RWPE1 (cell line): ENCODE data around the gene MISP3.

Source experiments
- CTCF ChIA-PET: fragments of 350-600 bp; sonication (Branson Sonifier 250); formaldehyde crosslinking; extraction: SDS; loops from one replicate; lab custom pipeline; 2021; lab: Yijun Ruan, JAX
- POLR2A ChIA-PET: fragments of 400-600 bp; formaldehyde crosslinking; extraction: SDS; loops from one replicate; lab custom pipeline; 2020; ENCODE audit warnings: antibody characterized with exemption; ENCODE audit not compliant: low non-redundant PET; lab: Yijun Ruan, JAX
- DNase-seq: peaks from one replicate; pipeline ENCODE4 v3.0.0; 2012; ENCODE audit warnings: low spot score
- H3K27ac ChIP-seq: fragments of 450-650 bp; 2 replicates; pipeline ENCODE4 v1.5.1; 2017
- TF ChIP-seq, protein P1 (sequence below): fragments of 450-650 bp; conservative IDR thresholded peaks from 2 replicates; pipeline ENCODE4 v1.5.1; 2017; ENCODE audit warnings: low read depth, mild to moderate bottlenecking

Gene MISP3

GRCh38 chr19:14080887-14081796 is 8.6 kb downstream of the MISP3 start:
- peak; percentile 98 for DNase-seq
- TF ChIP-seq, protein P1, sequence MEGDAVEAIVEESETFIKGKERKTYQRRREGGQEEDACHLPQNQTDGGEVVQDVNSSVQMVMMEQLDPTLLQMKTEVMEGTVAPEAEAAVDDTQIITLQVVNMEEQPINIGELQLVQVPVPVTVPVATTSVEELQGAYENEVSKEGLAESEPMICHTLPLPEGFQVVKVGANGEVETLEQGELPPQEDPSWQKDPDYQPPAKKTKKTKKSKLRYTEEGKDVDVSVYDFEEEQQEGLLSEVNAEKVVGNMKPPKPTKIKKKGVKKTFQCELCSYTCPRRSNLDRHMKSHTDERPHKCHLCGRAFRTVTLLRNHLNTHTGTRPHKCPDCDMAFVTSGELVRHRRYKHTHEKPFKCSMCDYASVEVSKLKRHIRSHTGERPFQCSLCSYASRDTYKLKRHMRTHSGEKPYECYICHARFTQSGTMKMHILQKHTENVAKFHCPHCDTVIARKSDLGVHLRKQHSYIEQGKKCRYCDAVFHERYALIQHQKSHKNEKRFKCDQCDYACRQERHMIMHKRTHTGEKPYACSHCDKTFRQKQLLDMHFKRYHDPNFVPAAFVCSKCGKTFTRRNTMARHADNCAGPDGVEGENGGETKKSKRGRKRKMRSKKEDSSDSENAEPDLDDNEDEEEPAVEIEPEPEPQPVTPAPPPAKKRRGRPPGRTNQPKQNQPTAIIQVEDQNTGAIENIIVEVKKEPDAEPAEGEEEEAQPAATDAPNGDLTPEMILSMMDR = no peak
- H3K27ac ChIP-seq = peak overlapping the region; percentile 85
- CTCF ChIA-PET = interaction anchor here (0.6 to 2.5 kb wide), 5 partner anchors 8 to 55 kb away, joined by 3 to 10 read pairs (median 3); partner anchors contain the start of genes ASF1B and MISP3
- POLR2A ChIA-PET = interaction anchor here (0.6 to 0.9 kb wide), 2 partner anchors 107 to 193 kb away, joined by 3 read pairs; no protein-coding TSS in a partner anchor

DNA sequence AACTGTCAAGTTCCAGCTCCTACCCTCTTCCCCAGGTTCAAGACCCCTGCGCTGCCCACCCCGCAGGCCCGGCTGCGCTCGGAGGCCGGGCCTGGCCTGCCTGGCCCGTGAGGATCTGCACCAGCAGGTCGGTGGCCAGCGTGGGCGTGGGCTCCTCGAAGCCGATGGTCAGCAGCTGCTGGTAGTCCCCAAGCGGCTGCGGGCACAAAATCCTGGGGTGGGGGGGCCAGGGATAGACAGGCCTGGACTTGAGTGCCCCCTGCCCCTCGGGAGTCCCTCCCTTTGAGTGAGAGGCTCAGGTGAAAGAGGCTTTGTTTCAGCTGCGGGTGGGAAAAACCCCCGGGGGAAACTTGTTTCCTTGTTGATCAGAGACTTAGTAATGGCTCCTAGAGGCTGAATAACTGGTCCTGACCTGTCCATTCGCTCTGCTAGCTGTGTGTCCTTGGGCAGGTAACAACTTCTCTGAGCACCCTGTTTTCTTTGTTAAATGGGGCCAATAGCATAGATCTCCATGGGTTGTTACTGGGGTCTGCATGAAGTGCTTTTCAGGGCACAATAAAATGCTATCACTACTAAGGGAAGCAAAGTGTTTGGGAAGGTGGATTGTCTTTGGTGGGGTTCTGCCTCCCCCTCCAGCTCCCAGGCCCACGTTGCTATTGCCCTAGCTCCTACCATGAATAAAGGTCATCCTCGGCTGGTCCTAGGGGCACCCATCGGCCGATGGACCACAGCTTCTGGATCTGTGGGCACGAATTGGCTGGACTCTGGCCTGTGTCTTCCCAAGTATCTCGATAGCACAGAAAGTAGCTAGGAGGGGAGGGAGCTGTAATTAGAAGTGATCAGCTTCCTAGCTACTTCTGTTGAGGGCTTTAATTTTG is 9.4 kb downstream of the MISP3 start:
- ChIA-PET CTCF (interaction anchor here (0.5 to 2.5 kb wide), 5 partner anchors 9 to 483 kb away, joined by 3 to 10 read pairs (median 3); partner anchors contain the start of genes ASF1B and MISP3), POLR2A (interaction anchor here (0.5 to 0.6 kb wide), 2 partner anchors 108 to 242 kb away, joined by 3 to 4 read pairs; no protein-coding TSS in a partner anchor)
- TF ChIP-seq, protein P1 = no peak
- no peak for DNase-seq
- peak overlapping the region; percentile 85 for H3K27ac ChIP-seq

DNA sequence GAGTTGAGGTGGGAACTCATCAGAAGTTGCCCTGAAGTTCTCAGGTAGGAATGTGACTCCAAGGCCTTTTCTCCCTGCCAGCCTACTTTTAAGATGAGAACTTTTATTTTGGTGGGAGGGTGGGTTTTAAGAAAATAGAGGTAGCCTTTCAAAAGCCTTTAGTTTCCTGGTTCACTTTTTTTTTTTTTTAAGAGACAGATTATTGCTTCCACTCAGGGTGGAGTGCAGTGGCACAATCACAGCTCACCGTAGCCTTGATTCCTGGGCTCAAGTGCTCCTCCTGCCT is 10.0 kb downstream of the MISP3 start:
- ChIA-PET POLR2A (no interaction called here), CTCF (interaction anchor here (0.5 to 2.5 kb wide), 3 partner anchors 9 to 483 kb away, joined by 3 to 10 read pairs (median 4); partner anchors contain the start of gene ASF1B)
- DNase-seq = no peak
- TF ChIP-seq, protein P1 = no peak
- peak overlapping the region; percentile 85 for H3K27ac ChIP-seq

DNA sequence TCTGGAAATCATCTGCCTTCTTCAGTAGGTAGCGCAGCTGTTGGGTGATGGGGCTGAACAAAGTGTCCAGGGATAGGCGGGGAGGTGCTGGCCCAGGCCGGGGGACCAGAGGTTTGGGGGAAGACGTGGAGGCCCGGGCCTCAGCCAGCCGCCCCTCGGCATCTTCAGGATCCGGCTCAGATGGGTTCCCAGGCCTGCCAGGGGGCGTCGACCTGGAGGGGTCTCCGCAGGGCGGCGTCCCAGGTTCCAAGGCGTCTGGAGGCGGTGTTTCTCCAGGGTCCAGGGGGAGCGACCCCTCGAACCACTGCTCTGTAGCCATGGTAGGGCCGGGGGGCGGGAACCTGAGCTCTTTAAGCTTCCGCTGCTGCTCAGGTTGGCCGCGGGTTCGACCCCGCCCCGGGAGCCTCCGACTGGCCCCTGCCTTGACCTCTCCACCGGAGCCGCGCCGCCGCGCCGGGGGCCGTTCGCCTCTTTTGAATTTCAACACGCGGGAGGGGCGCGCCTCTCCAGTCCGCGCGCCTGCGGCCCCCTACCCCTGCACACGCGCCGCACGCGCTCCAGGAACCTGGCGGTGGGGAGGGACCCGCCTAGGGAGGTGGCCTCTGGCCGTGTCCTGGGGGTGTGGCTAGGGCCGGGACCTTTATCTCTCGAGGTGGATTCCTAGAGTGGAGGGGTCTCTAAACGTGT is 12.9 kb downstream of the MISP3 start, which contains the start of gene C19orf67:
Gene C19orf67, minus strand, starts transcription at position 475 of the 687 bp plus-strand sequence. Its CDS starts 156 bp downstream, at position 319.
- peak within 1 kb of the TSS; percentile 51 for H3K27ac ChIP-seq
- no peak for DNase-seq
- ChIA-PET POLR2A (no interaction called here), CTCF (no interaction called here)
- TF ChIP-seq, protein P1 = no peak

DNA sequence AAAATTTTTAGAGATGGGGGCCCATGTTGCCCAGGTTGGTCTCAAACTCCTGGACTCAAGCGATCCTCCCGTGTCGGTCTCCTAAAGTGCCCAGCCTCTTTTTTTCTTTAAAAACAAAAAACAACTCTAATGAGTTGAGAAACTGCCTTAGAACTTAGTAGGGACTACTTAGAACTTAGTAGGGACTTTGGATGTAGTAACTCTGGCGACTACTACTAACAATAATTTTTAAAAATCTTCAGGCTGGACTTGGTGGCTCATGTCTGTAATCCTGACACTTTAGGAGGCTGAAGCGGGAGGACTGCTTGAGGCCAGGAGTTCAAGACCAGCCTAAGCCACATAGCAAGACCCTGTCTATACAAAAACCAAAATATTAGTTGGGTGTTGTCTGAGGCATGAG is 13.5 kb downstream of the MISP3 start:
- POLR2A ChIA-PET = no interaction called here
- CTCF ChIA-PET = no interaction called here
- H3K27ac ChIP-seq = no peak overlapping the region

More for the DNA sequence above, 13.5 kb downstream of the MISP3 start:
- TF ChIP-seq, protein P1 = no peak
- DNase-seq = no peak
